ENCODE data around the gene COL26A1. TPM values are rescaled to one million over a fixed set of nuclear protein-coding genes. Genes with fewer than 3 reads are reported as not detected.

Gene COL26A1
- total RNA-seq, 1 experiment from 2014 or later, result 42.6 TPM

- no peak overlapping the region for H3K4me3 Mint-ChIP-seq
- Histone ChIP-seq H3K23ac (ENCODE audit: insufficient read length, low read depth, low read length) (no peak overlapping the region), H3K9me3 (ENCODE audit: control insufficient read depth, low read depth, low read length) (no peaks in the 10 kb centered on the region), H3K4ac (ENCODE audit: low read depth, low read length) (no peak overlapping the region), H2BK15ac (ENCODE audit: low read depth, low read length) (no peak overlapping the region), H3K9ac (ENCODE audit: extremely low read depth, insufficient read length, low read length) (no peak overlapping the region), H3K14ac (ENCODE audit: insufficient read depth, low read length) (no peak overlapping the region), H3K79me1 (ENCODE audit: insufficient read depth, low read depth, low read length, poor library complexity, severe bottlenecking) (no peaks in the 10 kb centered on the region), H2BK120ac (ENCODE audit: low read depth, low read length, poor library complexity, severe bottlenecking) (no peak overlapping the region), H2AK5ac (ENCODE audit: insufficient read length, low read length) (no peak overlapping the region), H3K18ac (ENCODE audit: insufficient read length, low read depth, low read length) (no peak overlapping the region), H4K8ac (replicated peaks; ENCODE audit: insufficient read length, low read depth, low read length) (no peak overlapping the region), H2BK20ac (ENCODE audit: low read depth, low read length, poor library complexity, severe bottlenecking) (no peak overlapping the region), H3K4me1 (ENCODE audit: insufficient read depth, low read length) (no peaks in the 10 kb centered on the region), H4K5ac (ENCODE audit: insufficient read length, low read depth, low read length) (no peak overlapping the region), H3K23me2 (ENCODE audit: insufficient read length, low read depth, low read length, poor library complexity, severe bottlenecking) (no peaks in the 10 kb centered on the region), H2AFZ (ENCODE audit: low read length) (no peak overlapping the region), H3K56ac (ENCODE audit: insufficient read length, low read depth, low read length) (no peak overlapping the region), H2BK5ac (ENCODE audit: insufficient read length, low read length) (no peak overlapping the region), H3K4me2 (ENCODE audit: insufficient read depth, insufficient read length, low read length) (no peak overlapping the region), H4K91ac (ENCODE audit: insufficient read length, low read depth, low read length) (no peak overlapping the region), H3K27me3 (ENCODE audit: insufficient read depth, low read length) (no peaks in the 10 kb centered on the region), H2BK12ac (ENCODE audit: insufficient read length, low read depth, low read length) (no peak overlapping the region), H3K79me2 (ENCODE audit: insufficient read depth, low read length) (no peaks in the 10 kb centered on the region), H4K20me1 (ENCODE audit: control insufficient read depth, insufficient read depth, insufficient read length) (no peaks in the 10 kb centered on the region), H3K27ac (ENCODE audit: insufficient read length, low read depth, low read length) (no peak overlapping the region), H3T11ph (ENCODE audit: low read length) (no peak overlapping the region)
- peaks cover 2% of the 10 kb centered on the region for H3K27me3 Mint-ChIP-seq (ENCODE audit: low read depth)
- H3K4me1 Mint-ChIP-seq, result no peaks in the 10 kb centered on the region
- WGBS (ENCODE audit: extremely low coverage, insufficient read length, low lambda C conversion rate), result 100% methylated on average over 3 of the region's 11 CpGs
- peak overlapping the region; percentile 4 to 42 (median 21); a peak in 5 of 7 replicates for H3K27ac Mint-ChIP-seq
- peaks cover 8 to 15% (median 11%) of the 10 kb centered on the region in 3 experiments; a peak in 6 of 7 replicates for H3K36me3 Mint-ChIP-seq (ENCODE audit: insufficient read depth in 1 of 3, low read depth in 3 of 3)
- H3K9me3 Mint-ChIP-seq, result no peaks in the 10 kb centered on the region
- TF ChIP-seq CTCF (conservative IDR thresholded peaks at IDR 0.05), result no peak
- DNase-seq, result no peak
Measured at GRCh38 chr7:101428093-101428866, 65.6 kb downstream of the COL26A1 start.
